Neutrophil (primary cell): ENCODE measurements around the gene RAD51B.

ENCODE experiments used
- H3K27ac ChIP-seq: fragments of 200-600 bp; sonication (generic); 2 replicates; pipeline ENCODE4 v1.5.1; 2016; ENCODE audit warnings: mild to moderate bottlenecking, moderate library complexity
- H3K27me3 ChIP-seq: fragments of 200-600 bp; sonication (generic); 2 replicates; pipeline ENCODE4 v1.6.0; 2016; ENCODE audit warnings: mild to moderate bottlenecking
- H3K36me3 ChIP-seq: fragments of 200-600 bp; sonication (generic); 2 replicates; pipeline ENCODE4 v1.5.1; 2017
- H3K4me1 ChIP-seq, 2 experiments: fragments of 200-600 bp in 1 of 2; sonication (generic) in 1 of 2; 1 replicate in 1 of 2; 2 replicates in 1 of 2; pipeline versions ENCODE4 v1.5.1 to v1.6.1; 2013 to 2016; ENCODE audit warnings: low read depth in 1 of 2, low read length in 1 of 2, mild to moderate bottlenecking in 1 of 2, moderate library complexity in 1 of 2; ENCODE audit not compliant: control insufficient read depth in 1 of 2, insufficient read depth in 1 of 2
- H3K4me3 ChIP-seq, 2 experiments: fragments of 200-600 bp in 1 of 2; sonication (generic) in 1 of 2; 1 replicate in 1 of 2; 2 replicates in 1 of 2; pipeline ENCODE4 v1.5.1; 2013 to 2016; ENCODE audit warnings: low read depth in 1 of 2, low read length in 1 of 2, mild to moderate bottlenecking in 1 of 2, moderate library complexity in 1 of 2
- H3K9me3 ChIP-seq: fragments of 200-600 bp; sonication (generic); 2 replicates; pipeline ENCODE4 v1.5.1; 2016
- TF ChIP-seq, protein P1 (sequence below): fragments of 200-600 bp; sonication (generic); IDR thresholded peaks from 2 replicates; pipeline ENCODE4 v1.5.1; 2016; ENCODE audit warnings: antibody characterized with exemption

RAD51B gene

DNA sequence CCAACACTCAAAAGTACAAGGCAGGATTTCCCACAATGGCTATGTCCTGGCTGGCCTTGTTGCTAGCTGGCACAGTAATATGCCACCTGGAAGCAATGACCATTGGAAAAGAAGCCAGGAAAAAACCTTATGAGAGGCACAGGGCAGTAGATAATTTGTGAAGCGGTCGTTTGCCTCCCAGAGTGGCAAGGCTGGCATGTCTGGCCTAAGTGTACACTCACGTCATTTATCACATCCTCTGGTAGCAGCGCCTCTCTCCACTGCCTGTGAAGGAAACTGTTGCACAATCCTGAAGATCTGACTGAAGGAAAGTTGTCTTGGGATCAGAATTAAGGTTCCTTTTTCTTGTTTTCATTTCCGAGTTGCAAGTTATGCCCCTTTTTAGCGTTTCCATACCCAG, 564.8 kb downstream of the RAD51B start:
- peaks cover 29% of the 10 kb centered on the region in 2 experiments for H3K4me1 ChIP-seq
- H3K27me3 ChIP-seq: no peaks in the 10 kb centered on the region
- TF ChIP-seq, protein P1, sequence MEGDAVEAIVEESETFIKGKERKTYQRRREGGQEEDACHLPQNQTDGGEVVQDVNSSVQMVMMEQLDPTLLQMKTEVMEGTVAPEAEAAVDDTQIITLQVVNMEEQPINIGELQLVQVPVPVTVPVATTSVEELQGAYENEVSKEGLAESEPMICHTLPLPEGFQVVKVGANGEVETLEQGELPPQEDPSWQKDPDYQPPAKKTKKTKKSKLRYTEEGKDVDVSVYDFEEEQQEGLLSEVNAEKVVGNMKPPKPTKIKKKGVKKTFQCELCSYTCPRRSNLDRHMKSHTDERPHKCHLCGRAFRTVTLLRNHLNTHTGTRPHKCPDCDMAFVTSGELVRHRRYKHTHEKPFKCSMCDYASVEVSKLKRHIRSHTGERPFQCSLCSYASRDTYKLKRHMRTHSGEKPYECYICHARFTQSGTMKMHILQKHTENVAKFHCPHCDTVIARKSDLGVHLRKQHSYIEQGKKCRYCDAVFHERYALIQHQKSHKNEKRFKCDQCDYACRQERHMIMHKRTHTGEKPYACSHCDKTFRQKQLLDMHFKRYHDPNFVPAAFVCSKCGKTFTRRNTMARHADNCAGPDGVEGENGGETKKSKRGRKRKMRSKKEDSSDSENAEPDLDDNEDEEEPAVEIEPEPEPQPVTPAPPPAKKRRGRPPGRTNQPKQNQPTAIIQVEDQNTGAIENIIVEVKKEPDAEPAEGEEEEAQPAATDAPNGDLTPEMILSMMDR: no peak
- H3K36me3 ChIP-seq: no peaks in the 10 kb centered on the region
- peak overlapping the region; percentile 66 for H3K27ac ChIP-seq
- H3K9me3 ChIP-seq: no peaks in the 10 kb centered on the region
- H3K4me3 ChIP-seq: no peak overlapping the region

DNA sequence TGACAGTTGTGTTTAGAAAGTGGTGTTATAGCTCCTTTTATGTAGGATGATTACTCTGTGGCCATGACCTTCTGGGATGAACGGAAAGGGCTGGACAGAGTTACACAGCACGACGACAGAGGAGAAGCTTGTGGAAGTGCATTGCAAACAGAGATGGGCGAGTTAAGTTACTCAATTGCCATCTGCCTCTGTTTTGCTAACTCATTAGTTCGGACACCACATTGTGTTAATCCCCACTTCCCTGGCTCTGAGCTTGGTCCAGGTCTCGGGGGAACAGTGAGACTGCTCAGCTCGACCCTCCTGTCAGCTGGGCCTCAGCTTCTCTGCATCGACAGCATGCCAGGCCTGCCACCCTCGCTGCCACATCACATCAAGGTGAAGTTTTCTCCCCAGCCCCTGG, 565.3 kb downstream of the RAD51B start:
- TF ChIP-seq, protein P1: no peak
- Histone ChIP-seq H3K27ac (peak overlapping the region; percentile 66), H3K4me3 (no peak overlapping the region), H3K36me3 (no peaks in the 10 kb centered on the region), H3K9me3 (no peaks in the 10 kb centered on the region), H3K4me1 (peaks cover 29% of the 10 kb centered on the region in 2 experiments), H3K27me3 (no peaks in the 10 kb centered on the region)

DNA sequence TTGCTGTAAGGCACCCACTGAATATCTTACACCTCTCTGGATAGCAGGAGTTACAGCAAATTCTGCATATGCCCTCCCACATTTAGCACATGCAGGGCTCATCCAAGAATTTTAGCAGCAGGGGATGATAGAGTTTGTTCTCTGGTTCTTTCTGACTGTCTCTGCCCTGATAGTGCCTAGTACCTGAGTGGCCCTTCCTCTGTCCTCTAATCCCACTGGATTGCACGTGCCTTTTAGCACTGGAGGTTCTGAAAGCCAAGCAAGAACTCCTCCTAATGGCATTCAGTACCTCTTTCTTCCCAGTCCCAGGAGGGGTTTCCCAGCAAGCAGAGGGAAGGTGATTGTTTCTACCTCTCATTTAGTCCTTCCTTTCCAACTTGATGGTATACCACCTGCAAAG, 566.9 kb downstream of the RAD51B start:
- peaks cover 29% of the 10 kb centered on the region in 2 experiments for H3K4me1 ChIP-seq

DNA sequence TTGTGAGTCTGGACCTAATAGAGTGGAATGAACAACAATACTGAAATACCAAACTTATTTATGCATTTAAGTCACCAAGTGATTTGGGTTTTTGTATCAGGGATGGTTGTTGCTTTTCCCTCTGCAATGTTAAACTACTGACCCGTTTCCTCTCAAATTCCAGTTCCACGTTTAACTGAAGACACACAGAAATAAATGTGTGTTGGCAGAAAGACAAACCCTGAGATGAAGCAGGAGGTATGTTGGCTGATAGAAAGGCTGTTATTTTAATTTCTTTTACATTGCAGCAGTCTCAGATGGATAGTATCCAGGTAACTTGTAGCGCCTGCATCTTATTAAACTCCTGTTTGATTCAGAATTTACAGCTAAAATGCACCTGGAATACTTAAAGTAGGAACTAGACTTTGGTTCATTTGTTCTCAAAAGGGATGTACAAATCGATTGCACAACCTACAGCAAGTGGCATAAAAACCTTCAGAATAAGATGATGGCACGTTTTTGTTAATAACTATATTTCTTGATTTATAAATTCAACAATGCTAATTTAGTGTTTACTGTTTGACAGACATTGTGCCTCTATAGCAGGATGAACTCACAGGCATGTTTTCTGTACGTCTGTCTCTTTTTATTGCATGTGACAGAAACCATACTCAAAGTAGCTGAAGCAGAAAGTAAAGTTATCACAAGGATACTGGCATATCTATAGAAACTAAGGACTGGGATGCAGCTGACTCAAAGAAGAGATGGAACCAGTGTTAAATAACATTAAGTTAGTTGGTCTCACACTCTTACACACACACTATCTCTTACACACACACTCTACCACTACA, 567.6 kb downstream of the RAD51B start:
- TF ChIP-seq, protein P1: no peak
- Histone ChIP-seq H3K9me3 (no peaks in the 10 kb centered on the region), H3K4me1 (peaks cover 29 to 30% of the 10 kb centered on the region in 2 experiments), H3K36me3 (no peaks in the 10 kb centered on the region), H3K27me3 (no peaks in the 10 kb centered on the region), H3K27ac (peak overlapping the region; percentile 41), H3K4me3 (no peak overlapping the region)

More for the DNA sequence above, 566.9 kb downstream of the RAD51B start:
- no peaks in the 10 kb centered on the region for H3K27me3 ChIP-seq
- H3K9me3 ChIP-seq: no peaks in the 10 kb centered on the region
- no peaks in the 10 kb centered on the region for H3K36me3 ChIP-seq
- TF ChIP-seq, protein P1: no peak
- no peak overlapping the region for H3K4me3 ChIP-seq
- H3K27ac ChIP-seq: no peak overlapping the region

DNA sequence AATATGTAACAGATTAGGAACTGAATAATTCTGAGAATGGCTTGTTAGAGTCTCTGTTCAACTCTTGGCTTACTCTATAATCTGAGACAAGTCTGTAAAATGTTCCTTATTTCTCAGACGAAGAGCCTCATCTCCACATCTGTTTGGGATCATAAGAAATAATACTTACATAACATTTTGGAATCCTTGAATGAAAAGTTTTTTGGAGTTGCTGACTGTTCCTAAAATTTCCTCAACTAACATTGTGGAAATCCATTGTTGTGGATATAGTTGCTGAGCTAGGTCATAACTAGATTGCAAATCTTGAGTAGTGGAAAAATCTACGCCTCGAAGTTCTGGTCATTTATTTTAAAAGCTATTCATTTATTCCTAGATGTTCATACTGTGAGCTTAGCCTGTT, 570.4 kb downstream of the RAD51B start:
- TF ChIP-seq, protein P1: no peak
- H3K27me3 ChIP-seq: no peaks in the 10 kb centered on the region
- H3K9me3 ChIP-seq: no peaks in the 10 kb centered on the region
- H3K27ac ChIP-seq: no peak overlapping the region
- no peak overlapping the region for H3K4me3 ChIP-seq
- peaks cover 25 to 28% of the 10 kb centered on the region in 2 experiments for H3K4me1 ChIP-seq
- H3K36me3 ChIP-seq: no peaks in the 10 kb centered on the region
